GM12878 (cell line): ENCODE results near the gene REST. TPM values are rescaled to one million over a fixed set of nuclear protein-coding genes. Genes with fewer than 3 reads are reported as not detected.

Source experiments
- ATAC-seq: fragments of 200-7000 bp; cut with Tn5 transposase; 3 replicates; pipeline ENCODE4 v1.9.1; 2020; ENCODE audit warnings: mild to moderate bottlenecking, moderate library complexity
- BruUV-seq: library from RNA; stranded (reverse); fragments of 400-500 nt; replicated peaks from 2 replicates; lab custom pipeline; 2021; lab: Mats Ljungman, UMichigan
- CTCF ChIA-PET: fragments of 300-600 bp; sonication (Branson Sonifier 250); formaldehyde crosslinking; extraction: SDS; loops from one replicate; lab custom pipeline; 2021; ENCODE audit warnings: inconsistent platforms; lab: Yijun Ruan, JAX
- POLR2A ChIA-PET: fragments of 350-600 bp; formaldehyde crosslinking; extraction: SDS; loops from one replicate; lab custom pipeline; 2021; ENCODE audit warnings: inconsistent platforms; lab: Charles Lee
- RAD21 ChIA-PET: fragments of 300-600 bp; sonication (Branson Sonifier 250); formaldehyde crosslinking; loops from one replicate; lab custom pipeline; 2023; ENCODE audit warnings: antibody characterized with exemption; ENCODE audit not compliant: unreplicated experiment; lab: Charles Lee
- SMC1A ChIA-PET: fragments of 300-600 bp; sonication (Branson Sonifier 250); formaldehyde crosslinking; loops from one replicate; lab custom pipeline; 2023; ENCODE audit not compliant: unreplicated experiment, uncharacterized antibody; lab: Charles Lee
- DNase-seq: peaks from one replicate; pipeline ENCODE4 v3.0.0-alpha.2; 2011; ENCODE audit warnings: low read depth, low spot score
- FAIRE-seq: peaks from 3 replicates; lab custom pipeline; 2011; peaks lifted over from hg19 to GRCh38; lab: Jason Lieb, UNC
- H2AFZ ChIP-seq: 2 replicates; pipeline ENCODE4 v1.6.0; 2011; ENCODE audit warnings: low read depth, low read length, control low read depth; ENCODE audit not compliant: control insufficient read depth
- H3K27ac ChIP-seq: 2 replicates; pipeline ENCODE4 v1.5.1; 2011; ENCODE audit warnings: control low read depth; ENCODE audit not compliant: control insufficient read depth, insufficient read depth
- H3K27me3 ChIP-seq, 2 experiments: replicated peaks in 1 of 2; 2 replicates each; pipeline versions ENCODE4 v1.6.0 to v1.6.1; 2011; ENCODE audit warnings: low read length in 1 of 2; ENCODE audit not compliant: control insufficient read depth in 2 of 2, insufficient read depth in 2 of 2
- H3K36me3 ChIP-seq, 2 experiments: 2 replicates each; pipeline ENCODE4 v1.5.1; 2011; ENCODE audit warnings: low read length in 1 of 2; ENCODE audit not compliant: control insufficient read depth in 2 of 2, insufficient read depth in 2 of 2
- H3K4me1 ChIP-seq: 2 replicates; pipeline ENCODE4 v1.6.1; 2011; ENCODE audit warnings: mild to moderate bottlenecking, low read length, moderate library complexity, mixed read lengths; ENCODE audit not compliant: control insufficient read depth, insufficient read depth
- H3K4me2 ChIP-seq: 2 replicates; pipeline ENCODE4 v1.6.0; 2011; ENCODE audit warnings: control low read depth; ENCODE audit not compliant: control insufficient read depth, insufficient read depth
- H3K4me3 ChIP-seq: fragments of 200-600 bp; sonication (generic); 2 replicates; pipeline ENCODE4 v1.5.1; 2016
- H3K79me2 ChIP-seq: 2 replicates; pipeline ENCODE4 v1.6.0; 2011; ENCODE audit warnings: low read length; ENCODE audit not compliant: control insufficient read depth, insufficient read depth
- H3K9ac ChIP-seq: 2 replicates; pipeline ENCODE4 v1.8.0; 2011; ENCODE audit warnings: low read length, control low read depth, mixed read lengths; ENCODE audit not compliant: control insufficient read depth, insufficient read depth
- H3K9me3 ChIP-seq: replicated peaks from 3 replicates; pipeline ENCODE4 v1.5.1; 2011; ENCODE audit warnings: mild to moderate bottlenecking, low read length; ENCODE audit not compliant: control insufficient read depth, insufficient read depth
- H4K20me1 ChIP-seq: 2 replicates; pipeline ENCODE4 v1.6.0; 2011; ENCODE audit not compliant: control insufficient read depth, insufficient read depth
- BCL3 ChIP-seq: IDR thresholded peaks from 2 replicates; pipeline ENCODE4 v1.6.1; 2011; ENCODE audit warnings: borderline replicate concordance, low read depth, mild to moderate bottlenecking, moderate library complexity, low read length; ENCODE audit not compliant: insufficient read depth, poor library complexity, severe bottlenecking
- IKZF1 ChIP-seq: fragments of 450-650 bp; conservative IDR thresholded peaks from 2 replicates; pipeline ENCODE4 v1.6.1; 2017; ENCODE audit warnings: antibody characterized with exemption, mild to moderate bottlenecking
- IRF3 ChIP-seq: fragments of 450-650 bp; IDR thresholded peaks from 2 replicates; pipeline ENCODE4 v1.6.1; 2014; ENCODE audit warnings: mild to moderate bottlenecking
- IRF5 ChIP-seq: fragments of 450-650 bp; IDR thresholded peaks from 2 replicates; pipeline ENCODE4 v1.6.1; 2017; ENCODE audit warnings: borderline replicate concordance
- KDM1A ChIP-seq: fragments of 200-600 bp; sonication (generic); IDR thresholded peaks from 2 replicates; pipeline ENCODE4 v1.6.1; 2016; ENCODE audit warnings: borderline replicate concordance
- SRF ChIP-seq, 2 experiments: IDR thresholded peaks; 2 replicates each; pipeline ENCODE4 v1.6.1; 2011; ENCODE audit warnings: low read depth in 2 of 2, low read length in 2 of 2, mild to moderate bottlenecking in 1 of 2, moderate library complexity in 1 of 2
- SUZ12 ChIP-seq: fragments of 200-600 bp; sonication (generic); IDR thresholded peaks from one replicate; pipeline ENCODE4 v1.6.1; 2018; ENCODE audit warnings: antibody characterized with exemption, mild to moderate bottlenecking; ENCODE audit not compliant: unreplicated experiment
- TAF1 ChIP-seq: IDR thresholded peaks from 2 replicates; pipeline ENCODE4 v1.6.1; 2011; ENCODE audit warnings: mild to moderate bottlenecking, low read depth, low read length, borderline replicate concordance
- WRNIP1 ChIP-seq: IDR thresholded peaks from 2 replicates; pipeline ENCODE4 v1.6.1; 2011; ENCODE audit warnings: low read depth, low read length, improper control_type of control experiment, borderline replicate concordance
- ZNF384 ChIP-seq: IDR thresholded peaks from 2 replicates; pipeline ENCODE4 v1.6.1; 2012; ENCODE audit warnings: low read depth, mild to moderate bottlenecking, low read length, improper control_type of control experiment, borderline replicate concordance
- ZSCAN29 ChIP-seq: fragments of 450-650 bp; IDR thresholded peaks from 2 replicates; pipeline ENCODE4 v1.6.1; 2017; ENCODE audit warnings: mild to moderate bottlenecking, moderate library complexity
- WGBS: methylation state at CpG from one replicate; pipeline ENCODE4 v1.1.6; 2016; ENCODE audit warnings: low lambda C conversion rate; ENCODE audit not compliant: insufficient replicate concordance, insufficient coverage; ENCODE audit errors: missing lambda C conversion rate; 5-methylcytosine and 5-hydroxymethylcytosine counted together
- in situ Hi-C: fragments of 300-500 bp; cut with MboI; formaldehyde crosslinking; loops from 9 replicates; pipeline ENCODE4 v1.14.3; 2018; ENCODE audit warnings: mixed read lengths
- intact Hi-C: fragments of 100-400 bp; cut with micrococcal nuclease; formaldehyde crosslinking; loops from one replicate; pipeline ENCODE4 v1.14.2; 2022; ENCODE audit not compliant: unreplicated experiment
- polyA plus RNA-seq, 11 experiments: library from polyadenylated mRNA; depleted of rRNA in 4 of 11; unstranded in 6 of 11; stranded (reverse) in 5 of 11; fragments of >200 nt; fragmentation: Nextera tagmentation in 4 of 11; fragmentation: Illumina TruSeq in 1 of 11; extraction: Ambion mirVana in 4 of 11; extraction: Trizol in 1 of 11; gene quantifications; 1 replicate in 1 of 11; 2 replicates in 10 of 11; pipeline versions ENCODE4 v1.2.1 to v1.2.3, GENCODE V29; 2011 to 2016; ENCODE audit warnings: inconsistent platforms in 2 of 11, missing spikeins in 2 of 11, low read depth in 1 of 11
- total RNA-seq, 4 experiments: library from RNA; depleted of rRNA in 3 of 4; stranded (reverse); fragments of >200 nt in 3 of 4; fragmentation: Illumina TruSeq in 1 of 4; extraction: Trizol in 1 of 4; gene quantifications; 2 replicates each; pipeline versions ENCODE4 v1.2.1 to v1.2.3, GENCODE V29; 2013 to 2021
- TF ChIP-seq, protein P1 (sequence below): fragments of 450-650 bp; IDR thresholded peaks from 2 replicates; pipeline ENCODE4 v1.6.1; 2018; ENCODE audit warnings: mild to moderate bottlenecking, low read depth, moderate library complexity; ENCODE audit not compliant: partially characterized antibody
- TF ChIP-seq, protein P2 (sequence below): IDR thresholded peaks from 2 replicates; pipeline ENCODE4 v1.6.1; 2011; ENCODE audit warnings: mild to moderate bottlenecking, low read depth, low read length, moderate library complexity; ENCODE audit not compliant: insufficient replicate concordance

Gene REST
- total and polyA plus RNA-seq, 10 of the 15 experiments (the other 5 are each of a cell fraction or from before 2014, with no cell fraction given), result 3.7 to 36.3 (median 20.4) TPM

DNA sequence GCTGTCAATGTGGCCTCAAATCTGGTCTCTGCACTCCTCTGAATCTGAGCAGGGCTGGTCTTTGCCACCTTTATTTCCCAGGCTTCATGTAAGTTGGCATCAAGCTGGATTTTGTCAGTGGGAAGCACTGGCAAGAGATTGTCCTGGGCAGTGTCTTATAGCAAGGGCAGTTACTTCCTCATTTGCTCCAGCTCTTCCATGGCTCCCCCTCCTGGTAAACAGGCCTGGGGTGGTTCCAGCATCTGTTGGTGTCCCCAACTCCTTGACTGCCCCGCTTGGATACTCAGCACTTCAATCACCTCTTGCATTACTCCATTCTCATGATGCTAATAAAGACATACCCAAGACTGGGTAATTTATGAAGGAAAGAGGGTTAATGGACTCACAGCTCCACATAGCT lies 15.0 kb upstream of the REST start:
- Histone ChIP-seq H3K27ac (no peak overlapping the region), H3K9ac (no peak overlapping the region), H3K4me1 (no peaks in the 10 kb centered on the region), H2AFZ (no peak overlapping the region), H3K79me2 (no peaks in the 10 kb centered on the region), H3K27me3 (no peaks in the 10 kb centered on the region), H3K36me3 (no peaks in the 10 kb centered on the region), H4K20me1 (no peaks in the 10 kb centered on the region), H3K4me3 (no peak overlapping the region), H3K4me2 (no peak overlapping the region), H3K9me3 (no peaks in the 10 kb centered on the region)
- ATAC-seq, result no peak
- POLR2A ChIA-PET, result interaction anchor here (0.6 kb wide), 1 partner anchor 1002 kb away, joined by 4 read pairs; no protein-coding TSS in a partner anchor
- RAD21 ChIA-PET, result no interaction called here
- DNase-seq, result no peak
- SMC1A ChIA-PET, result no interaction called here
- FAIRE-seq, result no peak
- in situ Hi-C loops, result no loop called here
- intact Hi-C loops, result no loop called here
- BruUV-seq, result no TSS peak
- CTCF ChIA-PET, result no interaction called here
- 90% methylated on average over 1 of the region's 1 CpG for WGBS
- TF ChIP-seq SRF (IDR thresholded peaks at IDR 0.05; ENCODE audit: low read depth in 2 of 2, low read length in 2 of 2) (no peak), KDM1A (no peak), SUZ12 (no peak), WRNIP1 (no peak), BCL3 (no peak), ZNF384 (no peak), ZSCAN29 (no peak), IRF3 (no peak), IRF5 (no peak), IKZF1 (no peak), TAF1 (no peak)
- TF ChIP-seq, protein P1, sequence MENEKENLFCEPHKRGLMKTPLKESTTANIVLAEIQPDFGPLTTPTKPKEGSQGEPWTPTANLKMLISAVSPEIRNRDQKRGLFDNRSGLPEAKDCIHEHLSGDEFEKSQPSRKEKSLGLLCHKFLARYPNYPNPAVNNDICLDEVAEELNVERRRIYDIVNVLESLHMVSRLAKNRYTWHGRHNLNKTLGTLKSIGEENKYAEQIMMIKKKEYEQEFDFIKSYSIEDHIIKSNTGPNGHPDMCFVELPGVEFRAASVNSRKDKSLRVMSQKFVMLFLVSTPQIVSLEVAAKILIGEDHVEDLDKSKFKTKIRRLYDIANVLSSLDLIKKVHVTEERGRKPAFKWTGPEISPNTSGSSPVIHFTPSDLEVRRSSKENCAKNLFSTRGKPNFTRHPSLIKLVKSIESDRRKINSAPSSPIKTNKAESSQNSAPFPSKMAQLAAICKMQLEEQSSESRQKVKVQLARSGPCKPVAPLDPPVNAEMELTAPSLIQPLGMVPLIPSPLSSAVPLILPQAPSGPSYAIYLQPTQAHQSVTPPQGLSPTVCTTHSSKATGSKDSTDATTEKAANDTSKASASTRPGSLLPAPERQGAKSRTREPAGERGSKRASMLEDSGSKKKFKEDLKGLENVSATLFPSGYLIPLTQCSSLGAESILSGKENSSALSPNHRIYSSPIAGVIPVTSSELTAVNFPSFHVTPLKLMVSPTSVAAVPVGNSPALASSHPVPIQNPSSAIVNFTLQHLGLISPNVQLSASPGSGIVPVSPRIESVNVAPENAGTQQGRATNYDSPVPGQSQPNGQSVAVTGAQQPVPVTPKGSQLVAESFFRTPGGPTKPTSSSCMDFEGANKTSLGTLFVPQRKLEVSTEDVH, result no peak
- TF ChIP-seq, protein P2, sequence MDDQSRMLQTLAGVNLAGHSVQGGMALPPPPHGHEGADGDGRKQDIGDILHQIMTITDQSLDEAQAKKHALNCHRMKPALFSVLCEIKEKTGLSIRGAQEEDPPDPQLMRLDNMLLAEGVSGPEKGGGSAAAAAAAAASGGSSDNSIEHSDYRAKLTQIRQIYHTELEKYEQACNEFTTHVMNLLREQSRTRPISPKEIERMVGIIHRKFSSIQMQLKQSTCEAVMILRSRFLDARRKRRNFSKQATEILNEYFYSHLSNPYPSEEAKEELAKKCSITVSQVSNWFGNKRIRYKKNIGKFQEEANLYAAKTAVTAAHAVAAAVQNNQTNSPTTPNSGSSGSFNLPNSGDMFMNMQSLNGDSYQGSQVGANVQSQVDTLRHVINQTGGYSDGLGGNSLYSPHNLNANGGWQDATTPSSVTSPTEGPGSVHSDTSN, result no peak
